ENCODE data around the gene ALB.

ALB gene

DNA sequence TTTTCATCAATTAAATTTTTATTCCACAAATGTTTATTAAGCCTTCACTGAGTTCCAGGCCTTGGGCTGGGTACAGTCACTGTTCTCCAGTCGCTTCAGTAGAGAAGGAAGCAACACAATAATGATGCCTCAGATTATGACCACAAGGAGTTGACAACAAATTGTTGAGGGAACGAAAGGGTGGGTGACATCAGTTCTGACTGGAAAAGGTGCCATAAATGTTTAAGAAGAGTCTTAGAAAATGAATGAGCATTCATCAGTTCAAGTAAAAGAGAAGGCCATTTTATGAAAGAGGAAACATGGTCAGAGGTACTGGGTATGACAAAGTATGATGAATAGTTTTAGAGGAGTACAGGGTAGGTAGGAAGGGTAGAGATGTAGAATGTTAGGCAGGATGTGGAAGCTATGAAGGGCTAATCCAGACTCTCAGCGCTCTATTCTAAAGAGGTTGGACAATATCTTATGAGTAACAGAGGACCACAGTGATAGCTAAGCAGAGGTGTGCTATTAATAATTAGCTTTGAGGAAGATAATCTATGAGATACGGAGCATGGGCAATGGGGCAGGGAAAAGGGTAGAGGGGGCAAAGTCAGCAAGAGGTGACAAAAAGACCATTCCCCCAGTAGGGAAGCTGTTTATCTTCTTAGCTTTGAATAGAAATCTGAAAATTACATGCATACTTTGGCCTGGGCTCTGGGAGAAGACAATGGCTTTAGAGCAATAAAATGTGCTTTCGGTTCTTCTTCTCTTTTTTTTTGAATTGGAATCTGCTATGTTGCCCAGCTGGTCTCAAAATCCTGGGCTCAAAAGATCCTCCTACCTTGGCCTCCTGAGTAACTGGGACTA is 52.3 kb downstream of the ALB start:
- Histone ChIP-seq H3K27ac (ENCODE audit: low read length) (no peak overlapping the region), H3K4me1 (ENCODE audit: control insufficient read depth in 1 of 2, insufficient read depth in 2 of 2, low read length in 2 of 2) (no peaks in the 10 kb centered on the region), H3K36me3 (ENCODE audit: control insufficient read depth in 1 of 2, insufficient read depth in 2 of 2, low read length in 2 of 2) (no peaks in the 10 kb centered on the region), H3K27me3 (ENCODE audit: low read depth, low read length) (no peaks in the 10 kb centered on the region), H3K4me3 (ENCODE audit: low read depth in 1 of 2, low read length in 2 of 2) (no peak overlapping the region), H3K9me3 (ENCODE audit: control insufficient read depth in 1 of 2, low read length in 2 of 2) (no peaks in the 10 kb centered on the region)

DNA sequence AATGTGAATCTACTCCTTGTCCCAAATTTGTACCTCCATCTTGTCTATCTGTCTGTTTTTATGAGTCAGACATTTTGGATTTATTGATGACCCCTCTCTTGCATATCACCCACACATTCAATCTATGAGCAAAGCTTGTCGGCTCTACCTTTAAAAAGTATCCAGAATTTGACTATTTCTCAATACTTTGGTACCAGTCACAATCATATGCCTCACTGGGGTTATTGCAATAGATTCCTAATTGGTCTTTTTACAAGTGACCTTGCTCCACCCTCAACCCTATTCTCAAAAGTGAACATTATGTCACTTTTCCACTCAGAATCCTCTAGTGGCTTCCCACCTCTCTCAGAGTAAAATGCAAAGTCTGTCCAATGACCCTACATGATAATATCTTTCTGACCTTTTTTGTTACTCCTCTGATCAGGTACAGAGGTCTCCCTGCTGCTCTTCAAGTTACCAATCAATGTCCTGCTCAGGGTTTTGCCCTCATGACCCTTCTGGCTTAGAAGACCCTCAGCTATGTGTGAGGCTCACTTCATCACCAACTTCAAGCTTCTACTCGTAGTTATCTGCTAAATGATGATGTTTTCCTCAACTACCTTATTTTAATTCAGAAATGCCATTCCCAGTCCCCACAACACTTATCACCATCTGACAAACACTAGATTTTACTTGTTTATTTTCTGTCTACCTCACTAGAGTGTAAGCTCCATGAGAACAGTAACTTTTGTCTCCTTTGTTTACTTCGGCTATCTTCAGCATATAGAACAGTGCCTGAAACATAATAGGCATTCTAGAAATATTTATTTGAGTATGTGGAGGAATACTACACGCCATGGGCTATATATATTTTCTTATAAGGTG is 54.3 kb downstream of the ALB start:
- no peaks in the 10 kb centered on the region for H3K4me1 ChIP-seq (ENCODE audit: control insufficient read depth in 1 of 2, insufficient read depth in 2 of 2, low read length in 2 of 2)
- H3K36me3 ChIP-seq (ENCODE audit: control insufficient read depth in 1 of 2, insufficient read depth in 2 of 2, low read length in 2 of 2), result no peaks in the 10 kb centered on the region
- H3K9me3 ChIP-seq (ENCODE audit: control insufficient read depth in 1 of 2, low read length in 2 of 2), result no peaks in the 10 kb centered on the region
- H3K4me3 ChIP-seq (ENCODE audit: low read depth in 1 of 2, low read length in 2 of 2), result no peak overlapping the region
- no peaks in the 10 kb centered on the region for H3K27me3 ChIP-seq (ENCODE audit: low read depth, low read length)
- H3K27ac ChIP-seq (ENCODE audit: low read length), result no peak overlapping the region

DNA sequence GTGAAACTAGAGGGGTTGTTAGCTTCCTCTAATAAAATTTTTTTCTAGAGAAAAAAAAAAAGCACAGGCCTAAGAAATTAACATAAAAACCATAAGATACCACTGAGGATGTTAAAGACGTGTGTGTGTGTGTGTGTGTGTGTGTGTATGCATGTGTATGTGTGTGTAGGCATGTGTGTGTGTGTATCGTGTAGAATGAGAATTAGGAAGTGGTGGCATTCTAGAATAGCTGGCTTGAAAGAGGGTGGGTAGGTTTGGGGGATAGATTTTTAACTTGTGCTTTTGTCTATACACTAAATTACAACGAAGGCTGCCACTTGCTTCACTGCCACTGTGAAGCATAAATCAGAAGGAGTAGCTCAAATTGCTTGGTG is 54.9 kb downstream of the ALB start:
- no peaks in the 10 kb centered on the region for H3K27me3 ChIP-seq (ENCODE audit: low read depth, low read length)
- H3K36me3 ChIP-seq (ENCODE audit: control insufficient read depth in 1 of 2, insufficient read depth in 2 of 2, low read length in 2 of 2), result no peaks in the 10 kb centered on the region
- H3K9me3 ChIP-seq (ENCODE audit: control insufficient read depth in 1 of 2, low read length in 2 of 2), result no peaks in the 10 kb centered on the region
- no peak overlapping the region for H3K27ac ChIP-seq (ENCODE audit: low read length)
- H3K4me3 ChIP-seq (ENCODE audit: low read depth in 1 of 2, low read length in 2 of 2), result no peak overlapping the region
- H3K4me1 ChIP-seq (ENCODE audit: control insufficient read depth in 1 of 2, insufficient read depth in 2 of 2, low read length in 2 of 2), result no peaks in the 10 kb centered on the region

DNA sequence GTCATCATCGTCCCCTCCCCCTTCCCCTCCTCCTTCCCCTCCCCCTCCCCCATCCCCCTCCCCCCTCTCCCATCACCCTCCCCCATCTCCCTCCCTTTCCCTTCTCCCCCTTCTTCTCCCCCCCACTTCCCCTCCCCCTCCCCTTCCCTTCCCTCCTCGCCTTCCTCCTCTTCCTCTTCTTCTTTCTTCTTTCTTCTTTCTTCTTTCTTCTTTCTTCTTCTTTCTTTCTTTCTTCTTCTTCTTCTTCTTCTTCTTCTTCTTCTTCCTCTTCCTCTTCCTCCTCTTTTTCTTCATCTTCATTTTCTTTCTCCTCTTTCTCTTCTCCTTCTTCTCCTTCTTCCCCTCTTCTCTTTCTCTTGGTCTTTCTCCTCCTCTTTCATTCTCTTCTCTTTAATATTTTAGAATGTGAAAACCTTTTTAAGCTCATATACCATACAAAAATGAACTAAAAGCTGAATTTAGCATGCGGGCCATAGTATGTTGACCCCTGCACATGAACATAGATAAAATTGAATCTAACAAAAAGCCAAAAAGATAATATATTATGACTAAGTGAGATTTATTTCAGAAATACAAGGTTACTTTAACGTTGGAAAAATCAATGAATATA is 56.9 kb downstream of the ALB start:
- Histone ChIP-seq H3K36me3 (ENCODE audit: control insufficient read depth in 1 of 2, insufficient read depth in 2 of 2, low read length in 2 of 2) (no peaks in the 10 kb centered on the region), H3K4me1 (ENCODE audit: control insufficient read depth in 1 of 2, insufficient read depth in 2 of 2, low read length in 2 of 2) (no peaks in the 10 kb centered on the region), H3K9me3 (ENCODE audit: control insufficient read depth in 1 of 2, low read length in 2 of 2) (no peaks in the 10 kb centered on the region), H3K27me3 (ENCODE audit: low read depth, low read length) (no peaks in the 10 kb centered on the region), H3K27ac (ENCODE audit: low read length) (no peak overlapping the region), H3K4me3 (ENCODE audit: low read depth in 1 of 2, low read length in 2 of 2) (no peak overlapping the region)

DNA sequence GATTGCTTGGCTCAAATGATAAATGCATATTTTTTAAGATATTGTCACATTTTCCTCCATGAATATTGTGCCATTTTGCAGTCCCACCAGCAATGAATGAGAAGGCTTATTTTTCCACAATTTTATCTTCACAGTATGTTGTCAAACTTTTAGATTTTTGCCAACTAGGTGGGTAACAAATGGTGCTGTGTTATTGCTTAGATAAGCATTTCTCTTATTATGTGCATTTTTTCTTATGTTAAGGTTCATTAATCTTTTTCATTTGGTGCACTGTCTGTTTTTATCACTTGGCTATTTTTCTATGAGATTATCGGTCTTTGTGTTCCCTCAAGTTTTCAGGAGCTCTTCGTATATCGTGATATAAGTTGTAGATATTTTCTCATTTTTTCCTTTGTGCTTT is 64.1 kb downstream of the ALB start:
- no peaks in the 10 kb centered on the region for H3K36me3 ChIP-seq (ENCODE audit: control insufficient read depth in 1 of 2, insufficient read depth in 2 of 2, low read length in 2 of 2)
- no peak overlapping the region for H3K27ac ChIP-seq (ENCODE audit: low read length)
- no peak overlapping the region for H3K4me3 ChIP-seq (ENCODE audit: low read depth in 1 of 2, low read length in 2 of 2)
- H3K27me3 ChIP-seq (ENCODE audit: low read depth, low read length), result no peaks in the 10 kb centered on the region
- H3K9me3 ChIP-seq (ENCODE audit: control insufficient read depth in 1 of 2, low read length in 2 of 2), result no peaks in the 10 kb centered on the region
- H3K4me1 ChIP-seq (ENCODE audit: control insufficient read depth in 1 of 2, insufficient read depth in 2 of 2, low read length in 2 of 2), result no peaks in the 10 kb centered on the region

DNA sequence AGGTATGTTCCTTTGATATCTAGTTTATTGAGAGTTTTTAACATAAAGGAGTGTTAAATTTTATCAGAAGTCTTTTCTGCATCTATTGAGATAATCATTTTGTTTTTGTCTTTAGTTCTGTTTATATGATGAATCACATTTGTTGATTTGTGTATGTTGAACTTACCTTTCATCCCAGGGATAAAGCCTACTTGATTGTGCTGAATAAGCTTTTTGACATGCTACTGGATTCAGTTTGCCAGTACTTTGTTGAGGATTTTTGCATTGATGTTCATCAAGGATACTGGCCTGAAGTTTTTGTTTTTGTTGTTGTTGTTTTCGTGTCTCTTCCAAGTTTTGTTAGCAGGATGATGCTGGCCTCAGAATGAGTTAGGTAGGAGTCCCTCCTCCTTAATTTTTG is 66.6 kb downstream of the ALB start:
- H3K9me3 ChIP-seq (ENCODE audit: control insufficient read depth in 1 of 2, low read length in 2 of 2), result peaks cover 0 to 6% of the 10 kb centered on the region in 2 donors
- no peaks in the 10 kb centered on the region for H3K36me3 ChIP-seq (ENCODE audit: control insufficient read depth in 1 of 2, insufficient read depth in 2 of 2, low read length in 2 of 2)
- no peak overlapping the region for H3K27ac ChIP-seq (ENCODE audit: low read length)
- no peaks in the 10 kb centered on the region for H3K4me1 ChIP-seq (ENCODE audit: control insufficient read depth in 1 of 2, insufficient read depth in 2 of 2, low read length in 2 of 2)
- H3K4me3 ChIP-seq (ENCODE audit: low read depth in 1 of 2, low read length in 2 of 2), result no peak overlapping the region
- no peaks in the 10 kb centered on the region for H3K27me3 ChIP-seq (ENCODE audit: low read depth, low read length)
